ENCODE data around the gene TRPM8.
"Not testable (repeated sequence)": the region's sequence is repeated elsewhere in the genome, so short reads cannot be mapped to it uniquely, and the experiment has no call there.

TRPM8 gene

GRCh38 chr2:233917116-233917515 lies at the start of gene TRPM8:
TSS of gene TRPM8 (plus strand) at chr2:233917373. CDS start at chr2:233926538, 9,165 bp downstream.
- no peak for DNase-seq (ENCODE audit: low read depth, low spot score)

GRCh38 chr2:233867993-233868532 lies 49.1 kb upstream of the TRPM8 start, which contains the start of gene MSL3B:
TSS of gene MSL3B (minus strand) at chr2:233868386.
- peak; percentile 72 for DNase-seq (ENCODE audit: low read depth, low spot score)

- no peak for DNase-seq (ENCODE audit: low read depth, low spot score)
These were observed 45.7 kb upstream of the TRPM8 start for GRCh38 chr2:233871432-233871831.

- DNase-seq (ENCODE audit: low read depth, low spot score) = not testable (repeated sequence)
These were observed 45.0 kb upstream of the TRPM8 start for GRCh38 chr2:233872125-233872524.

GRCh38 chr2:233882353-233882752 lies 34.8 kb upstream of the TRPM8 start:
- DNase-seq (ENCODE audit: low read depth, low spot score) = no peak

- DNase-seq (ENCODE audit: low read depth, low spot score) = no peak
These were observed 24.4 kb upstream of the TRPM8 start for GRCh38 chr2:233892793-233893192.

- DNase-seq (ENCODE audit: low read depth, low spot score) = not testable (repeated sequence)
These were observed 20.9 kb upstream of the TRPM8 start for GRCh38 chr2:233896253-233896652.

GRCh38 chr2:233901367-233901766 lies 15.8 kb upstream of the TRPM8 start:
- DNase-seq (ENCODE audit: low read depth, low spot score) = no peak

- no peak for DNase-seq (ENCODE audit: low read depth, low spot score)
These were observed 15.3 kb upstream of the TRPM8 start for GRCh38 chr2:233901884-233902283.

GRCh38 chr2:233905945-233906344 lies 11.2 kb upstream of the TRPM8 start:
- DNase-seq (ENCODE audit: low read depth, low spot score) = no peak

GRCh38 chr2:233907627-233908026 lies 9.5 kb upstream of the TRPM8 start:
- DNase-seq (ENCODE audit: low read depth, low spot score) = no peak

- peak; percentile 70 for DNase-seq (ENCODE audit: low read depth, low spot score)
These were observed 4.3 kb upstream of the TRPM8 start for GRCh38 chr2:233912691-233913423.

- no peak for DNase-seq (ENCODE audit: low read depth, low spot score)
These were observed 2.0 kb upstream of the TRPM8 start for GRCh38 chr2:233915128-233915527.

- DNase-seq (ENCODE audit: low read depth, low spot score) = no peak
These were observed 2.1 kb downstream of the TRPM8 start for GRCh38 chr2:233919319-233919718.

- no peak for DNase-seq (ENCODE audit: low read depth, low spot score)
These were observed 2.8 kb downstream of the TRPM8 start for GRCh38 chr2:233919938-233920337.

GRCh38 chr2:233922471-233922870 lies 5.3 kb downstream of the TRPM8 start:
- no peak for DNase-seq (ENCODE audit: low read depth, low spot score)

- no peak for DNase-seq (ENCODE audit: low read depth, low spot score)
These were observed 8.2 kb downstream of the TRPM8 start for GRCh38 chr2:233925402-233925801.

GRCh38 chr2:233926806-233927205 lies 9.6 kb downstream of the TRPM8 start:
- no peak for DNase-seq (ENCODE audit: low read depth, low spot score)

GRCh38 chr2:233928594-233929351 lies 11.6 kb downstream of the TRPM8 start:
- DNase-seq (ENCODE audit: low read depth, low spot score) = peak; percentile 11

GRCh38 chr2:233929352-233930022 lies 12.3 kb downstream of the TRPM8 start:
- DNase-seq (ENCODE audit: low read depth, low spot score) = peak; percentile 8

GRCh38 chr2:233934524-233934923 lies 17.4 kb downstream of the TRPM8 start:
- no peak for DNase-seq (ENCODE audit: low read depth, low spot score)

- DNase-seq (ENCODE audit: low read depth, low spot score) = no peak
These were observed 18.3 kb downstream of the TRPM8 start for GRCh38 chr2:233935426-233935825.

Measured in ELF-1 (cell line).